Activated CD8-positive, alpha-beta T cell treated with anti-CD3 and anti-CD28 coated beads for 36 hours (primary cell): ENCODE data around the gene SPATA20. TPM values are rescaled to one million over a fixed set of nuclear protein-coding genes. Genes with fewer than 3 reads are reported as not detected.

ENCODE experiments used
- ATAC-seq: fragments of 200-7000 bp; cut with Tn5 transposase; one replicate; pipeline ENCODE4 v1.10.0; 2021; ENCODE audit warnings: mild to moderate bottlenecking, moderate library complexity
- CTCF ChIA-PET: fragments of 350-600 bp; sonication (Branson Sonifier 250); formaldehyde crosslinking; loops from one replicate; lab custom pipeline; 2021; ENCODE audit warnings: antibody characterized with exemption; lab: Charles Lee
- POLR2A ChIA-PET: fragments of 350-600 bp; sonication (Branson Sonifier 250); formaldehyde crosslinking; loops from one replicate; lab custom pipeline; 2021; ENCODE audit warnings: antibody characterized with exemption; lab: Charles Lee
- DNase-seq: peaks from one replicate; pipeline ENCODE4 v3.0.0-alpha.2; 2020
- H3K27ac Mint-ChIP-seq: one replicate; pipeline ENCODE4 v1.8.0; 2021; ENCODE audit warnings: mild to moderate bottlenecking, mixed read lengths
- H3K27me3 Mint-ChIP-seq: one replicate; pipeline ENCODE4 v1.8.0; 2021; ENCODE audit warnings: mixed read lengths
- H3K36me3 Mint-ChIP-seq: one replicate; pipeline ENCODE4 v1.8.0; 2021; ENCODE audit warnings: low read depth, mixed read lengths
- H3K4me1 Mint-ChIP-seq: one replicate; pipeline ENCODE4 v1.8.0; 2021; ENCODE audit warnings: low read depth, mixed read lengths
- H3K4me3 Mint-ChIP-seq: one replicate; pipeline ENCODE4 v1.8.0; 2021; ENCODE audit warnings: mild to moderate bottlenecking, moderate library complexity, mixed read lengths
- H3K9me3 Mint-ChIP-seq: one replicate; pipeline ENCODE4 v1.8.0; 2021; ENCODE audit warnings: mixed read lengths
- CTCF ChIP-seq: fragments of 200-600 bp; IDR thresholded peaks from one replicate; pipeline ENCODE4 v1.8.0; 2022; ENCODE audit warnings: antibody characterized with exemption, mild to moderate bottlenecking
- intact Hi-C: fragments of 100-400 bp; cut with micrococcal nuclease; formaldehyde crosslinking; loops from one replicate; pipeline ENCODE4 v1.10.0; 2022
- total RNA-seq, 2 experiments: library from RNA; stranded (reverse); gene quantifications; one replicate each; pipeline ENCODE4 v1.2.3, GENCODE V29; 2021

Gene SPATA20
- total RNA-seq = 10 to 100 TPM; 29.0 to 36.2 TPM

GRCh38 chr17:50547035-50547735 lies at the start of gene SPATA20:
Gene SPATA20, plus strand, starts transcription at chr17:50547174. Its CDS starts 35 bp downstream, at chr17:50547209.
- peak within 1 kb of the TSS; percentile 82 for H3K4me3 Mint-ChIP-seq
- TF ChIP-seq CTCF = peak; percentile 99
- peaks cover 9% of the 10 kb centered on the region for H3K4me1 Mint-ChIP-seq
- peaks cover 2% of the 10 kb centered on the region for H3K27me3 Mint-ChIP-seq
- H3K27ac Mint-ChIP-seq = peak within 1 kb of the TSS; percentile 76
- intact Hi-C loops = loop anchor here (2.0 to 10.0 kb wide), 3 partner anchors 76 to 298 kb away; no protein-coding TSS in a partner anchor
- DNase-seq (peak; percentile 95), ATAC-seq (peak; percentile 92)
- no peaks in the 10 kb centered on the region for H3K9me3 Mint-ChIP-seq
- CTCF ChIA-PET = interaction anchor here (0.6 to 2.1 kb wide), 16 partner anchors 15 to 305 kb away, joined by 3 to 15 read pairs (median 3); no protein-coding TSS in a partner anchor
- POLR2A ChIA-PET = no interaction called here
- no peaks in the 10 kb centered on the region for H3K36me3 Mint-ChIP-seq

- DNase-seq (no peak), ATAC-seq (no peak)
- Mint-ChIP-seq H3K27me3 (no peaks in the 10 kb centered on the region), H3K27ac (no peak overlapping the region), H3K4me1 (peaks cover 4% of the 10 kb centered on the region), H3K36me3 (no peaks in the 10 kb centered on the region), H3K9me3 (no peaks in the 10 kb centered on the region), H3K4me3 (no peak overlapping the region)
- ChIA-PET CTCF (interaction anchor here (0.6 to 1.8 kb wide), 3 partner anchors 15 to 136 kb away, joined by 3 to 5 read pairs (median 4); partner anchors contain the start of gene RSAD1), POLR2A (no interaction called here)
- intact Hi-C loops = no loop called here
- TF ChIP-seq CTCF = no peak
These were observed 48.7 kb upstream of the SPATA20 start for GRCh38 chr17:50498021-50498874.

- no peak for ATAC-seq
- H3K9me3 Mint-ChIP-seq = no peaks in the 10 kb centered on the region
- CTCF ChIA-PET = no interaction called here
- no peak overlapping the region for H3K27ac Mint-ChIP-seq
- intact Hi-C loops = no loop called here
- no peak for DNase-seq
- H3K4me3 Mint-ChIP-seq = no peak overlapping the region
- H3K27me3 Mint-ChIP-seq = no peaks in the 10 kb centered on the region
- no peaks in the 10 kb centered on the region for H3K36me3 Mint-ChIP-seq
- H3K4me1 Mint-ChIP-seq = peaks cover 12% of the 10 kb centered on the region
- POLR2A ChIA-PET = no interaction called here
- TF ChIP-seq CTCF = no peak
These were observed 47.7 kb upstream of the SPATA20 start for GRCh38 chr17:50499270-50499669.

- no peaks in the 10 kb centered on the region for H3K27me3 Mint-ChIP-seq
- peaks cover 16% of the 10 kb centered on the region for H3K4me1 Mint-ChIP-seq
- DNase-seq (no peak), ATAC-seq (no peak)
- ChIA-PET CTCF (interaction anchor here (6.9 kb wide), 1 partner anchor 21 kb away, joined by 40 read pairs; the partner anchor contains the start of gene RSAD1), POLR2A (no interaction called here)
- no peaks in the 10 kb centered on the region for H3K9me3 Mint-ChIP-seq
- TF ChIP-seq CTCF = no peak
- H3K4me3 Mint-ChIP-seq = no peak overlapping the region
- intact Hi-C loops = no loop called here
- H3K27ac Mint-ChIP-seq = no peak overlapping the region
- H3K36me3 Mint-ChIP-seq = no peaks in the 10 kb centered on the region
These were observed 47.3 kb upstream of the SPATA20 start for GRCh38 chr17:50499721-50500120.
